Sigmoid colon (tissue), 4 donors: Measurements from ENCODE around the gene FBXW5.

Experiments
- POLR2AphosphoS5 ChIP-seq, 4 donors: sonication (generic); formaldehyde crosslinking; IDR thresholded peaks; one replicate each; pipeline ENCODE4 v1.6.1; 2017; ENCODE audit warnings: antibody characterized with exemption in 4 of 4
- TF ChIP-seq, protein P1 (sequence below), 4 experiments: fragments of 450-650 bp in 3 of 4; fragments of 200-600 bp in 1 of 4; IDR thresholded peaks; one replicate each; pipeline ENCODE4 v1.5.1; 2016 to 2019; ENCODE audit warnings: antibody characterized with exemption in 4 of 4, mild to moderate bottlenecking in 3 of 4, moderate library complexity in 2 of 4

DNA sequence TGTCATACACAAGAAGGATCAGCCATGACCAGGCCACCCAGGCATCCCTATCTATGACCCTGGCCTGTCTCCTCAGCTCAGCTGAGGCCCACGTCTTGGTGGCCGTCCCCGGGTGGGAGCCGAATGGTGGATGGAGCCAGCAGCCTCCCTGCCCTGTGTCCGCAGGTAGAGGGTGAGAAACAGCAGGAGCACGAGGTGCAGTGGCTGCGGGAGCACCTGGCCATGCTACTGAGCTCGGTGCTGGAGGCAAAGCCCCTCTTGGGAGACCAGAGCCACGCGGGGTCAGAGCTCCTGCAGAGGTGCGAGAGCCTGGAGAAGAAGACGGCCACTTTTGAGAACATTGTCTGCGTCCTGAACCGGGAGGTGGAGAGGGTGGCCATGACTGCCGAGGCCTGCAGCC is 24.5 kb downstream of the FBXW5 start:
- no peak for TF ChIP-seq POLR2AphosphoS5 (IDR thresholded peaks at IDR 0.05)
- TF ChIP-seq, protein P1, sequence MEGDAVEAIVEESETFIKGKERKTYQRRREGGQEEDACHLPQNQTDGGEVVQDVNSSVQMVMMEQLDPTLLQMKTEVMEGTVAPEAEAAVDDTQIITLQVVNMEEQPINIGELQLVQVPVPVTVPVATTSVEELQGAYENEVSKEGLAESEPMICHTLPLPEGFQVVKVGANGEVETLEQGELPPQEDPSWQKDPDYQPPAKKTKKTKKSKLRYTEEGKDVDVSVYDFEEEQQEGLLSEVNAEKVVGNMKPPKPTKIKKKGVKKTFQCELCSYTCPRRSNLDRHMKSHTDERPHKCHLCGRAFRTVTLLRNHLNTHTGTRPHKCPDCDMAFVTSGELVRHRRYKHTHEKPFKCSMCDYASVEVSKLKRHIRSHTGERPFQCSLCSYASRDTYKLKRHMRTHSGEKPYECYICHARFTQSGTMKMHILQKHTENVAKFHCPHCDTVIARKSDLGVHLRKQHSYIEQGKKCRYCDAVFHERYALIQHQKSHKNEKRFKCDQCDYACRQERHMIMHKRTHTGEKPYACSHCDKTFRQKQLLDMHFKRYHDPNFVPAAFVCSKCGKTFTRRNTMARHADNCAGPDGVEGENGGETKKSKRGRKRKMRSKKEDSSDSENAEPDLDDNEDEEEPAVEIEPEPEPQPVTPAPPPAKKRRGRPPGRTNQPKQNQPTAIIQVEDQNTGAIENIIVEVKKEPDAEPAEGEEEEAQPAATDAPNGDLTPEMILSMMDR (IDR thresholded peaks at IDR 0.05), result no peak
